Activated CD8-positive, alpha-beta T cell treated with anti-CD3 and anti-CD28 coated beads, Interleukin-2, amount 10 ng/mL, durations not matched to agents 7 days and 5 days (primary cell): ENCODE results near the gene HLA-DRB1. TPM values are rescaled to one million over a fixed set of nuclear protein-coding genes. Genes with fewer than 3 reads are reported as not detected.
"Not testable (repeated sequence)": the region's sequence is repeated elsewhere in the genome, so short reads cannot be mapped to it uniquely, and the experiment has no call there.

ENCODE experiments used
- ATAC-seq: fragments of 150-1000 bp; cut with Tn5 transposase; one replicate; pipeline ENCODE4 v1.10.0; 2021; ENCODE audit warnings: moderate library complexity
- CTCF ChIA-PET: fragments of 350-600 bp; sonication (Branson Sonifier 250); formaldehyde crosslinking; loops from one replicate; lab custom pipeline; 2021; ENCODE audit warnings: antibody characterized with exemption; lab: Charles Lee
- POLR2A ChIA-PET: fragments of 350-600 bp; sonication (Branson Sonifier 250); formaldehyde crosslinking; loops from one replicate; lab custom pipeline; 2021; ENCODE audit warnings: antibody characterized with exemption; lab: Charles Lee
- DNase-seq: peaks from one replicate; pipeline ENCODE4 v3.0.0-alpha.2; 2020
- H3K27ac Mint-ChIP-seq: one replicate; pipeline ENCODE4 v1.8.0; 2021; ENCODE audit warnings: mild to moderate bottlenecking, mixed read lengths
- H3K27me3 Mint-ChIP-seq: one replicate; pipeline ENCODE4 v1.8.0; 2021; ENCODE audit warnings: low read depth, mixed read lengths
- H3K36me3 Mint-ChIP-seq: one replicate; pipeline ENCODE4 v1.8.0; 2021; ENCODE audit warnings: low read depth, mixed read lengths
- H3K4me1 Mint-ChIP-seq: one replicate; pipeline ENCODE4 v1.8.0; 2021; ENCODE audit warnings: low read depth, mixed read lengths
- H3K4me3 Mint-ChIP-seq: one replicate; pipeline ENCODE4 v1.8.0; 2021; ENCODE audit warnings: mild to moderate bottlenecking, mixed read lengths
- H3K9me3 Mint-ChIP-seq: one replicate; pipeline ENCODE4 v1.8.0; 2022; ENCODE audit warnings: mixed read lengths; ENCODE audit not compliant: insufficient read depth
- total RNA-seq, 2 experiments: library from RNA; stranded (reverse); gene quantifications; one replicate each; pipeline ENCODE4 v1.2.3, GENCODE V29; 2021

The HLA-DRB1 gene
- total RNA-seq, 2 experiments from 2014 or later, result 46.0 to 50.7 TPM

GRCh38 chr6:32554116-32554965 is 35.3 kb downstream of the HLA-DRB1 start:
- peaks cover 16% of the 10 kb centered on the region for H3K27me3 Mint-ChIP-seq
- no peak for DNase-seq
- ChIA-PET POLR2A (no interaction called here), CTCF (no interaction called here)
- no peaks in the 10 kb centered on the region for H3K9me3 Mint-ChIP-seq
- no peaks in the 10 kb centered on the region for H3K36me3 Mint-ChIP-seq
- no peaks in the 10 kb centered on the region for H3K4me1 Mint-ChIP-seq
- ATAC-seq, result no peak
- H3K4me3 Mint-ChIP-seq, result no peak overlapping the region
- H3K27ac Mint-ChIP-seq, result no peak overlapping the region

GRCh38 chr6:32553037-32553742 is 36.5 kb downstream of the HLA-DRB1 start:
- no peaks in the 10 kb centered on the region for H3K4me1 Mint-ChIP-seq
- no peaks in the 10 kb centered on the region for H3K36me3 Mint-ChIP-seq
- POLR2A ChIA-PET, result no interaction called here
- ATAC-seq, result no peak
- H3K4me3 Mint-ChIP-seq, result no peak overlapping the region
- no peaks in the 10 kb centered on the region for H3K9me3 Mint-ChIP-seq
- peaks cover 13% of the 10 kb centered on the region for H3K27me3 Mint-ChIP-seq
- no peak overlapping the region for H3K27ac Mint-ChIP-seq
- CTCF ChIA-PET, result no interaction called here
- DNase-seq, result no peak

- ChIA-PET POLR2A (no interaction called here), CTCF (no interaction called here)
- Mint-ChIP-seq H3K27ac (no peak overlapping the region), H3K36me3 (no peaks in the 10 kb centered on the region), H3K27me3 (peaks cover 14% of the 10 kb centered on the region), H3K9me3 (no peaks in the 10 kb centered on the region), H3K4me3 (no peak overlapping the region), H3K4me1 (peaks cover 6% of the 10 kb centered on the region)
- DNase-seq (no peak), ATAC-seq (no peak)
Observed at GRCh38 chr6:32551410-32551809, 38.2 kb downstream of the HLA-DRB1 start.

- H3K36me3 Mint-ChIP-seq, result no peaks in the 10 kb centered on the region
Observed at GRCh38 chr6:32539839-32540238, 49.8 kb downstream of the HLA-DRB1 start.

GRCh38 chr6:32530431-32530793 is 59.2 kb downstream of the HLA-DRB1 start:
- CTCF ChIA-PET, H3K36me3 Mint-ChIP-seq, ATAC-seq, H3K9me3 Mint-ChIP-seq, H3K4me1 Mint-ChIP-seq, H3K4me3 Mint-ChIP-seq, POLR2A ChIA-PET, DNase-seq: not testable (repeated sequence)
- Mint-ChIP-seq H3K27me3 (peaks cover 17% of the 10 kb centered on the region), H3K27ac (peak overlapping the region; percentile 46)

More at GRCh38 chr6:32539839-32540238, 49.8 kb downstream of the HLA-DRB1 start:
- no peak for DNase-seq
- Mint-ChIP-seq H3K4me1 (no peaks in the 10 kb centered on the region), H3K27me3 (peaks cover 14% of the 10 kb centered on the region), H3K27ac (no peak overlapping the region), H3K9me3 (peaks cover 5% of the 10 kb centered on the region), H3K4me3 (no peak overlapping the region)
- CTCF ChIA-PET, result no interaction called here
- POLR2A ChIA-PET, result no interaction called here
- no peak for ATAC-seq

- CTCF ChIA-PET, result no interaction called here
Observed at GRCh38 chr6:32529697-32530430, 59.8 kb downstream of the HLA-DRB1 start, which contains the start of gene HLA-DRB5. HLA-DRB5 (minus strand) TSS chr6:32530287; CDS start chr6:32530224, 63 bp downstream.

More at GRCh38 chr6:32529697-32530430, 59.8 kb downstream of the HLA-DRB1 start, which contains the start of gene HLA-DRB5:
- Mint-ChIP-seq H3K27ac (peak within 1 kb of the TSS; percentile 46), H3K27me3 (peaks cover 18% of the 10 kb centered on the region), H3K4me3 (peak within 1 kb of the TSS; percentile 57), H3K9me3 (no peaks in the 10 kb centered on the region), H3K4me1 (peaks cover 5% of the 10 kb centered on the region), H3K36me3 (no peaks in the 10 kb centered on the region)
- ATAC-seq (peak; percentile 47), DNase-seq (peak; percentile 21)
- POLR2A ChIA-PET, result no interaction called here

Other genes with a start within 250 kb of the HLA-DRB1 start
- not detected for gene TSBP1, start 217.9 kb downstream of the HLA-DRB1 start, total RNA-seq
- not detected for gene BTNL2, start 182.7 kb downstream of the HLA-DRB1 start, total RNA-seq
- gene HLA-DRA, start 150.0 kb downstream of the HLA-DRB1 start, total RNA-seq, result 10 to 100 TPM; 30.9 to 31.3 TPM
- gene HLA-DRB5, start 59.6 kb downstream of the HLA-DRB1 start, total RNA-seq, result 10 to 100 TPM; 15.0 to 16.9 TPM
- gene HLA-DQA1, start 47.6 kb upstream of the HLA-DRB1 start, total RNA-seq, result 1 to 10 TPM; 2.7 to 3.4 TPM
- 10 to 100 TPM; 13.4 to 15.1 TPM for gene HLA-DQB1, start 76.8 kb upstream of the HLA-DRB1 start, total RNA-seq
- not detected for gene HLA-DQA2, start 151.5 kb upstream of the HLA-DRB1 start, total RNA-seq
- under 1 TPM in 1 of 2 experiments, not detected in 1; 0.32 TPM for gene HLA-DQB2, start 173.7 kb upstream of the HLA-DRB1 start, total RNA-seq
- 10 to 100 TPM; 15.6 to 17.0 TPM for gene HLA-DOB, start 227.2 kb upstream of the HLA-DRB1 start, total RNA-seq
- gene TAP2, start 248.9 kb upstream of the HLA-DRB1 start, total RNA-seq, result 100 to 1,000 TPM; 145 to 159 TPM